ENCODE results near the gene CDK14.

The CDK14 gene

GRCh38 chr7:90775383-90775965 is 179.4 kb downstream of the CDK14 start:
- no peak for TF ChIP-seq CTCF (IDR thresholded peaks at IDR 0.05; ENCODE audit: control extremely low read depth, extremely low read depth, low read depth, missing control alignments)
- POLR2A ChIA-PET, result no interaction called here
- DNase-seq (ENCODE audit: extremely low spot score), result no peak
- CTCF ChIA-PET, result interaction anchor here (1.7 to 2.5 kb wide), 2 partner anchors 10 to 15 kb away, joined by 3 to 9 read pairs; no protein-coding TSS in a partner anchor

GRCh38 chr7:90777041-90777440 is 180.9 kb downstream of the CDK14 start:
- ChIA-PET CTCF (interaction anchor here (0.7 to 1.8 kb wide), 8 partner anchors 9 to 256 kb away, joined by 3 to 6 read pairs (median 4); no protein-coding TSS in a partner anchor), POLR2A (no interaction called here)
- DNase-seq (ENCODE audit: extremely low spot score), result peak; percentile 38
- no peak for TF ChIP-seq CTCF (IDR thresholded peaks at IDR 0.05; ENCODE audit: control extremely low read depth, extremely low read depth, low read depth, missing control alignments)

- no peak for DNase-seq (ENCODE audit: extremely low spot score)
Observed at GRCh38 chr7:90777465-90777864, 181.3 kb downstream of the CDK14 start.

GRCh38 chr7:90777886-90778285 is 181.8 kb downstream of the CDK14 start:
- no peak for TF ChIP-seq CTCF (IDR thresholded peaks at IDR 0.05; ENCODE audit: control extremely low read depth, extremely low read depth, low read depth, missing control alignments)
- ChIA-PET CTCF (interaction anchor here (0.8 to 1.7 kb wide), 6 partner anchors 8 to 69 kb away, joined by 3 to 6 read pairs (median 4); no protein-coding TSS in a partner anchor), POLR2A (no interaction called here)
- DNase-seq (ENCODE audit: extremely low spot score), result no peak

More at GRCh38 chr7:90777465-90777864, 181.3 kb downstream of the CDK14 start:
- no peak for TF ChIP-seq CTCF (IDR thresholded peaks at IDR 0.05; ENCODE audit: control extremely low read depth, extremely low read depth, low read depth, missing control alignments)
- ChIA-PET CTCF (interaction anchor here (0.7 to 1.8 kb wide), 8 partner anchors 8 to 256 kb away, joined by 3 to 6 read pairs (median 4); no protein-coding TSS in a partner anchor), POLR2A (no interaction called here)

GRCh38 chr7:90788052-90788451 is 191.9 kb downstream of the CDK14 start:
- no peak for TF ChIP-seq CTCF (IDR thresholded peaks at IDR 0.05; ENCODE audit: control extremely low read depth, extremely low read depth, low read depth, missing control alignments)
- CTCF ChIA-PET, result interaction anchor here (1.8 kb wide), 1 partner anchor 33 kb away, joined by 4 read pairs; no protein-coding TSS in a partner anchor
- POLR2A ChIA-PET, result no interaction called here
- no peak for DNase-seq (ENCODE audit: extremely low spot score)

GRCh38 chr7:90789736-90790306 is 193.7 kb downstream of the CDK14 start:
- ChIA-PET CTCF (interaction anchor here (2.0 kb wide), 1 partner anchor 64 kb away, joined by 4 read pairs; no protein-coding TSS in a partner anchor), POLR2A (no interaction called here)
- TF ChIP-seq CTCF (IDR thresholded peaks at IDR 0.05; ENCODE audit: control extremely low read depth, extremely low read depth, low read depth, missing control alignments), result no peak
- DNase-seq (ENCODE audit: extremely low spot score), result no peak

Measured in GM10248 (cell line).